ENCODE results near the gene CNTNAP2.

GRCh38 chr7:148456351-148456750, 2339.8 kb downstream of the CNTNAP2 start:
- TF ChIP-seq ZBTB11 (tag by site-specific recombination; conservative IDR thresholded peaks at IDR 0.05; ENCODE audit: low read depth) (no peak), ZNF155 (tag by site-specific recombination; IDR thresholded peaks at IDR 0.05) (no peak), KLF9 (tag by site-specific recombination; IDR thresholded peaks at IDR 0.05; ENCODE audit: low read depth) (no peak), CTCF (tag by site-specific recombination; IDR thresholded peaks at IDR 0.05) (no peak), BCL11B (tag by site-specific recombination; IDR thresholded peaks at IDR 0.05; ENCODE audit: low read depth) (no peak), ZNF707 (tag by site-specific recombination; IDR thresholded peaks at IDR 0.05) (no peak), ZNF2 (tag by site-specific recombination; IDR thresholded peaks at IDR 0.05) (no peak), PBX3 (CRISPR knock-in tag; IDR thresholded peaks at IDR 0.05) (no peak), PRDM1 (tag by site-specific recombination; IDR thresholded peaks at IDR 0.05) (no peak), ZNF561 (tag by site-specific recombination; IDR thresholded peaks at IDR 0.05; ENCODE audit: borderline replicate concordance) (no peak), ZEB2 (tag by site-specific recombination; IDR thresholded peaks at IDR 0.05) (no peak)
